Choroid plexus epithelial cell (primary cell): ENCODE measurements around the gene KCNH2.

Source experiments
- DNase-seq: peaks from one replicate; pipeline ENCODE4 v3.0.0-alpha.2; 2010; ENCODE audit warnings: low read depth
- H3K4me3 ChIP-seq: 2 replicates; pipeline ENCODE4 v1.5.1; 2011; ENCODE audit warnings: low read depth, mild to moderate bottlenecking, control low read depth, low read length, moderate library complexity
- CTCF ChIP-seq: conservative IDR thresholded peaks from 2 replicates; pipeline ENCODE4 v1.5.1; 2011; ENCODE audit warnings: low read depth, mild to moderate bottlenecking, control low read depth, inconsistent platforms, low read length, moderate library complexity

Gene KCNH2

DNA sequence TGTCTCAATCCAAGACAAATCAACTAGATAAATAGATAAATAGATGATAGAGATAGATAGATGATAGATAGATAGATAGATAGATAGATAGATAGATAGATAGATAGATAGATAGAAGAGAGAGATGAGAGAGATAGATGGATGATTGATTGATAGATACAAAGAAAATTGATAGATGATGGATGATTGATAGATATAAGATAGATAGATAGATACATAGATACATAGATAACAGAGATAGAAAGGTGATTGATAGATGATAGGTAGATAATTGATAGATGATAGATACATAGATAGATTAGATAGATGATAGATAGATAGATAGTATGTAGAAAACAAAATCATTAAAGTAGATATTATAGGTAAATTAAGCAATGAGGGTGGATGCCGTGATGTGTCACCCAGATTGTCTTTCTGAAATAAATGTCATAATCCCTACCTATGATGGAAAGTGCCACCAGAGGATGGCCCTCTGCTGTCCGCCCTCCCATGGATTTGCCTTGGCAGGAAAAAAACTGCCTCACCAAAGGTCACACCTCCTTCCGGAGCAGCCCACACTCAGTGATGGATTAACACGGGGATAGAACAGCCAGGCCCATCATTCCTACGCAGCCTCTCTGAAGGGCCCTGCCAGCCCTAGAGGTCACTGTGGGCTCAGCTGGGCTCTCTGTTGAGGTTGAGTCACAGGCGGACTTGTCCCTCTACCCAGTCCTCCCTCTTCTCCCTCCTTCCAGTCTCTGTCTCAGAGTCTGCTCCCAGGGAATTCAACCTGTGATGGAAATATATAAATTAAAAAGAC is 50.8 kb downstream of the KCNH2 start:
- TF ChIP-seq CTCF, result no peak
- DNase-seq, result no peak
- H3K4me3 ChIP-seq, result no peak overlapping the region

DNA sequence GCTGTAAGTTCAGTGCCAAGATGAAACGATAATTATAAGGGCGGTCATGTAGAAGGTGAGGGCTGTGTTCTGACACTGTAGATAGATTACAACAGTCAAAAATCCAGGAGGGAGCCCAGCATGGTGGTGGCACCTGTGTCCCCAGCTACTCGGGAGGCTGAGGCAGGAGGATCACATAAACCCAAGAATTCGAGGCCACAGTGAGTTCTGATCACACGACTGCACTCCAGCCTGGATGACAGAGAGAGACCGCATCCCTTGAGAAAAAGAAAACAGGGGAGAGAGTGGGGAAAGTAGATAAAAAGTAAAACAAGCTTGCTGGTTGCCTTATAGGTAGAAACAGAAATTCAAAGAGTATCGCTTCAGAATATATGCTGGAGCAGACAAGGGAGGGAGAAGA is 52.1 kb downstream of the KCNH2 start:
- DNase-seq, result no peak
- no peak overlapping the region for H3K4me3 ChIP-seq
- TF ChIP-seq CTCF, result no peak

GRCh38 chr7:150924369-150924781 is 53.7 kb downstream of the KCNH2 start:
- DNase-seq, result no peak
- H3K4me3 ChIP-seq, result no peak overlapping the region
- TF ChIP-seq CTCF, result no peak

GRCh38 chr7:150923802-150924201 is 54.3 kb downstream of the KCNH2 start:
- no peak for TF ChIP-seq CTCF
- DNase-seq, result no peak
- H3K4me3 ChIP-seq, result no peak overlapping the region

DNA sequence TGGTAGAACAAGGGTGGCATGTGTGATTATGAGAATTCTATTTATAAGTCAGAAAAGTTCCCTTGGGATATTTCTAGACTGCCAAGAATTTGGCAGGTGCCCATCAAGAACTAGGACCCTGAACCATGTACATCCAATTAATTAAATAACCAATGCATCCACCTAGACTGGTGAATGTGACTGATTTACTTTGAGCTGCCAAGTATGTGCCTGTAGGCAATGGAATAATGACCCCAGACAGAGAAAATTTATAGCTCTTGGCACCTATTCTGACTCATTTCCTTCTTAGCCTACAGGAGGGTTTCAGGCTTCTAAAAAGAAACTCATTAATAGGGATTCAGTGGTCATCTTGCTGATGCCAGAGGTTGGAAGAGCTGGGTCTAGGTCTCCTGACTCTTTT is 54.9 kb downstream of the KCNH2 start:
- H3K4me3 ChIP-seq, result no peak overlapping the region
- TF ChIP-seq CTCF, result no peak
- DNase-seq, result no peak

DNA sequence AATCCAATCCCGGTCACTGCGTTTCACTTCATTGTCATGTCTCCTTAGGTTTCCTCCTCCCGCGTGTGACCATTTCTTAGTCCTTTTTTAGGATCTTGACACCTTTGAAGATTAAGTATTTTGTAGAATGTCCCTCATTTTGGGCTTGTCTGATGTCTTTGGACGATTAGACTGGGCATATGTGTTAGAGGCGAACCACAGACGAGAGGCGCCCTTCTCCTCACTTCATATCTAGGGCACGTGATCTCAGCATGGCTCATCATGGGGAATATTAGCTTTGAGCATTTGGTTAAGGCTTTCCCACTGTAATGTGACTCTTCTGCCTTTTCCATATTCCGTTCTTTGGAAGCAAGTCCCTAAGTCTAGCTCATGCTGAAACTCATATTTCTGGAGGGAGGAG is 59.0 kb downstream of the KCNH2 start:
- no peak for TF ChIP-seq CTCF
- H3K4me3 ChIP-seq, result no peak overlapping the region
- no peak for DNase-seq

GRCh38 chr7:150918378-150918777 is 59.7 kb downstream of the KCNH2 start:
- no peak for TF ChIP-seq CTCF

More at GRCh38 chr7:150918378-150918777, 59.7 kb downstream of the KCNH2 start:
- no peak overlapping the region for H3K4me3 ChIP-seq
- DNase-seq, result no peak
